Lower leg skin (tissue), 4 donors: ENCODE measurements around the gene FAS. TPM values are rescaled to one million over a fixed set of nuclear protein-coding genes. Genes with fewer than 3 reads are reported as not detected.

Experiments used
- DNase-seq, 2 donors: peaks; one replicate each; pipeline ENCODE4 v3.0.0-alpha.2; 2019; ENCODE audit warnings: low spot score in 2 of 2
- H3K4me3 ChIP-seq: fragments of 200-600 bp; sonication (generic); 2 replicates; pipeline ENCODE4 v1.5.1; 2017; ENCODE audit warnings: mild to moderate bottlenecking, low read depth; ENCODE audit not compliant: poor library complexity, severe bottlenecking
- POLR2A ChIP-seq, 2 donors: fragments of 450-650 bp; IDR thresholded peaks; one replicate each; pipeline ENCODE4 v1.6.1; 2016 to 2017; ENCODE audit warnings: antibody characterized with exemption in 2 of 2, mild to moderate bottlenecking in 1 of 2, moderate library complexity in 1 of 2
- WGBS, 2 donors: methylation state at CpG; one replicate each; pipeline ENCODE4 v1.1.5; 2018; 5-methylcytosine and 5-hydroxymethylcytosine counted together
- intact Hi-C: fragments of 100-400 bp; cut with DNase I; formaldehyde crosslinking; loops from one replicate; pipeline ENCODE4 v1.15.0; 2023; ENCODE audit warnings: low total_unique reads
- total RNA-seq, 4 donors: library from RNA; depleted of rRNA; stranded (reverse); fragments of >200 nt; gene quantifications; one replicate each; pipeline ENCODE4 v1.1.0, GENCODE V29; 2016
- TF ChIP-seq, protein P1 (sequence below), 3 donors: fragments of 450-650 bp; IDR thresholded peaks; one replicate each; pipeline ENCODE4 v1.5.1; 2016; ENCODE audit warnings: antibody characterized with exemption in 3 of 3, mild to moderate bottlenecking in 3 of 3, moderate library complexity in 2 of 3

FAS gene
- total RNA-seq, 4 donors from 2014 or later: 11.4 to 19.7 (median 16.3) TPM

DNA sequence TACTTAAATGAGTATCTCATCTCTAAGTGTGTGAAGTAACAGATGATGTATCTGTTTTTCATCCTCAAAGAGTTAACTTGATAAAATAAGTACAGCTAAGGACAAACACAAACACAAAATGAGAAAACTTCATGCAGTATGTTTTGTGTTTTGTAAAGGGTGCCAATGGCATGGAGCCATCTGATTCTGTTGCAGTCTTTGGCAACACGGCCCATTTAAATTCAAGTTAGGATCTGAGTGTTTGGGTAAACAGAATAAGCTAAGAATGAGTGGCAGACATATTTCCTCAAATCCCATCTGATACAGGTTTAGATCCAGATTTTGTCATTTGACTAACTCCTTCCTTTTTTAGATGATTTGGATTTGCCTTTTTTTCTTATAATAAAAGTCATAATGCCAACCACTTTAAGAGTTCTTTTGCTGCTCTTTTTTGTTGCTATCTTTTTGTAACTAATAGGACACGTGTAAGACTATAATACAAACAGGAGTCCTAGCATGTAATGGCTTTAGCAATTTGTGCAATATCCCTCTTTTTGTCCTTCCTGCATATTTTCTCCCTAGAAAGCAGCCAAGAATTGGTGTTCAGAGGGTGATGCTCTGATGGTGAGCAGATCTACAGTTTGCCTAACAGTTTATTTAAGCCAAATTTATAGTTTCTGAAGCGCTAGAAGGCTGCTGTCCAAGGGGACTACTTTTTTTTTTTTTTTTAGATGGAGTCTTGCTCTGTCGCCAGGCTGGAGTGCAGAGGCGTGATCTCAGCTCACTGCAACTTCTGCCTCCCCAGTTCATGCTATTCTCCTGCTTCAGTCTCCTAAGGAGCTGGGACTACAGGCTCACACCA lies 19.2 kb upstream of the FAS start:
- H3K4me3 ChIP-seq: no peak overlapping the region
- 49 to 50% methylated on average over 5 of the region's 5 CpGs for WGBS, 2 donors

DNA sequence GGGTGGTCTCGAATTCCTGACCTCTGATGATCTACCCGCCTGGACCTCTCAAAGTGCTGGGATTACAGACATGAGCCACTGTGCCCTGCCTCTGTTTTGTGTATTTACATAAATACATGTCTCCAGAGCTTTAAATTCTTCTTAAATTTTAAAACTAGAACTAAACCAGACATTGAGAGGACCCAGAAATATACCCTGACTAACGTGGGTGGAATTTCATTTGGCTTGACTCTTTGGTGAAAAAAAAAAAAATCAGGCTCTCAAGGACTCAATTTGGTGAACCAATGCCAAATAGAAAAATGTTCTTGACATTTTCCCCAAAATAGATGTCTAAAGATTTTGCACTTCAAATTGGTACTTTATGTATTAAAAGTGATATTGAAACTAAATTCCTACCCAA lies 16.6 kb upstream of the FAS start:
- no peak for DNase-seq
- no peak overlapping the region for H3K4me3 ChIP-seq
- intact Hi-C loops: no loop called here
- WGBS, 2 donors: 67 to 72% methylated on average over 3 of the region's 3 CpGs
- no peak for TF ChIP-seq POLR2A (IDR thresholded peaks at IDR 0.05)
- TF ChIP-seq, protein P1, sequence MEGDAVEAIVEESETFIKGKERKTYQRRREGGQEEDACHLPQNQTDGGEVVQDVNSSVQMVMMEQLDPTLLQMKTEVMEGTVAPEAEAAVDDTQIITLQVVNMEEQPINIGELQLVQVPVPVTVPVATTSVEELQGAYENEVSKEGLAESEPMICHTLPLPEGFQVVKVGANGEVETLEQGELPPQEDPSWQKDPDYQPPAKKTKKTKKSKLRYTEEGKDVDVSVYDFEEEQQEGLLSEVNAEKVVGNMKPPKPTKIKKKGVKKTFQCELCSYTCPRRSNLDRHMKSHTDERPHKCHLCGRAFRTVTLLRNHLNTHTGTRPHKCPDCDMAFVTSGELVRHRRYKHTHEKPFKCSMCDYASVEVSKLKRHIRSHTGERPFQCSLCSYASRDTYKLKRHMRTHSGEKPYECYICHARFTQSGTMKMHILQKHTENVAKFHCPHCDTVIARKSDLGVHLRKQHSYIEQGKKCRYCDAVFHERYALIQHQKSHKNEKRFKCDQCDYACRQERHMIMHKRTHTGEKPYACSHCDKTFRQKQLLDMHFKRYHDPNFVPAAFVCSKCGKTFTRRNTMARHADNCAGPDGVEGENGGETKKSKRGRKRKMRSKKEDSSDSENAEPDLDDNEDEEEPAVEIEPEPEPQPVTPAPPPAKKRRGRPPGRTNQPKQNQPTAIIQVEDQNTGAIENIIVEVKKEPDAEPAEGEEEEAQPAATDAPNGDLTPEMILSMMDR (IDR thresholded peaks at IDR 0.05): no peak

More for the DNA sequence above, 19.2 kb upstream of the FAS start:
- intact Hi-C loops: no loop called here
- no peak for DNase-seq
- TF ChIP-seq, protein P1 (IDR thresholded peaks at IDR 0.05): no peak
- TF ChIP-seq POLR2A (IDR thresholded peaks at IDR 0.05): no peak

DNA sequence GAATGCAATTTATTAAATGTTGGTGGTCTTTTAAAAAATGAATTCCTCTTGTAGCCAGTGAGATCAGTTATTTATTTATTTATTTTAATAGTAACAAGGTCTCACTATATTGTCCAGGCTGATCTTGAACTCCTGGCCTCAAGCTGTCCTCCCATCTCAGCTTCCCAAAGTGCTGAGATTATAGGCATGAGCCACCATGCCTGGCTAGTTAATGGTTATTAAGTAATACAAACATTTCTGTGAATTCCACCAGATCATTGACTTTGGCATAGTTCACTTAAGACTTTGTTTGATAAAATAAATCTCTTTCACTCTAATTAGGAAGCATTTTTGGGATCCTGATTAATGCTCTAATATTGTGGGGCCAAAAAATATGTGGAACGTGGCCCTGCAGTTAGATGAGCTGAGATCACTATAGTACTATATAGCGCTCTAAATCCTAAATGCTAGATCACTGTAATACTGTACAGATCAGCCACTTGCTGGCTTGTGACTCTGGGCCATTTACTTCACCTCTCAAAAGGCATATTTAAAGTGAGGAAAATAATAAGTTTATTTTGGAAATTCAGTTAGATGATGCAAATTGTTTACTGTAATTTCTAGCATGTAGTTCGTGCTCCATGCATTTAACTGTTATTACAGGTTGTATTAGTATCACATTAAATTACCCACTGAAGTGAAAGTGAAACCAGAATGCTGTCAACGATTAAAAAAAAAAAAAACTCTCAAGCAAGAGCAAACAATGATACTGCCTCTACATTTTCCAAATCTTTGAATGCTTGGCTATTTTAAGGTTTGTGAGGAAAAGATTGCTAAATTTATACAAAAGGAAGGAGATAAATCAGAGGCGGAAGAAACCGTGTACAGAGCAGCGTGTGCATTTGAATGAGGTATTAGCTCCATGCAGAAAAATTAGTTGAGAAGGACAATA lies 15.9 kb upstream of the FAS start:
- intact Hi-C loops: no loop called here
- WGBS, 2 donors: 11 to 15% methylated on average over 7 of the region's 7 CpGs
- no peak for DNase-seq
- no peak overlapping the region for H3K4me3 ChIP-seq
- TF ChIP-seq, protein P1 (IDR thresholded peaks at IDR 0.05): no peak
- no peak for TF ChIP-seq POLR2A (IDR thresholded peaks at IDR 0.05)

DNA sequence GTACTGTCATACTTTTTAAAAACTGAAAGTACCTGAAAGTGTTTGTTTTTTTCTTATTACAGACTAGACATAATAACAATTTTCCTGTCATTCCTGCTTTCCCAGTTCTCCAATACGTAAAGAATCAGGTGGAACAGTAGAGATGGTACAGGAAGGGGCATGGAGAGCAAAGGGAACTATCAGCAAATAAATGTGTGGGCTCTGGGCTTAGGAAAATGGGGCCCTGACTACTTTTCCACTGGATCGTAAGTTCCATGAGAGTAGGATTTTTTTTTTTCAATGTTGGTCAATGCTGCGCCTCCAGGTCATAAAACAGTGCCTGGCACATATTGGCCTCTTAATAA lies 15.2 kb upstream of the FAS start:
- DNase-seq: no peak
- TF ChIP-seq, protein P1 (IDR thresholded peaks at IDR 0.05): no peak
- no peak for TF ChIP-seq POLR2A (IDR thresholded peaks at IDR 0.05)
- intact Hi-C loops: no loop called here
- WGBS, 2 donors: 46% methylated on average over 3 of the region's 3 CpGs
- H3K4me3 ChIP-seq: no peak overlapping the region

DNA sequence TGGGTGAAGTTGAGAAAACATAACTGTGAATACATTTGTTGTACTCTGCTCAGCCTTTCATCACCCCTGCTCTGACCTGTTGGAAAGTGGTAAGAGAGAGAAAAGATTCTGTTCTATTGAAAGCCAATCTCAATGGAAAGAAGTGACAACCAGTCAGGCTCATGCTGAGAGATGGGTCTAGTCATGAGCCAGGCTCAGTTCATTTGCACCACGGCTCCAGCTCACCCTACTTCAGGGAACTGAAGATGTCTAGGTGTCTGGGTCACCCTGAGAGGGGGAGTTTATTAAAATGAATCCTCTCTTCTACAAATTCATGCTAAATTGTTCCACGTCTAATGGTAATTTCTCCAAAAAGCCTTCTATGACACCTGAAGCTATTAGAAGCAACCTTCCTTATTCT lies 12.1 kb upstream of the FAS start:
- H3K4me3 ChIP-seq: no peak overlapping the region
- DNase-seq: no peak
- TF ChIP-seq, protein P1 (IDR thresholded peaks at IDR 0.05): no peak
- TF ChIP-seq POLR2A (IDR thresholded peaks at IDR 0.05): no peak
- intact Hi-C loops: no loop called here
- 90 to 95% methylated on average over 2 of the region's 2 CpGs for WGBS, 2 donors
